GM06990 (cell line): Measurements from ENCODE around the gene DDX1.

Experiments used
- DNase-seq: peaks from one replicate; pipeline ENCODE4 v3.0.0-alpha.2; 2011; ENCODE audit not compliant: insufficient read length; ENCODE audit errors: extremely low read depth
- H3K27me3 ChIP-seq: replicated peaks from 2 replicates; pipeline ENCODE4 v1.6.0; 2011; ENCODE audit warnings: low read length; ENCODE audit not compliant: control insufficient read depth, insufficient read depth
- H3K36me3 ChIP-seq: 2 replicates; pipeline ENCODE4 v1.5.1; 2011; ENCODE audit warnings: low read length; ENCODE audit not compliant: control insufficient read depth, insufficient read depth
- H3K4me3 ChIP-seq: replicated peaks from 2 replicates; pipeline ENCODE4 v1.5.1; 2011; ENCODE audit warnings: low read depth, mild to moderate bottlenecking, control low read depth, low read length
- TF ChIP-seq, protein P1 (sequence below): IDR thresholded peaks from 2 replicates; pipeline ENCODE4 v1.5.1; 2011; ENCODE audit warnings: low read length, control low read depth, mild to moderate bottlenecking, inconsistent platforms; ENCODE audit not compliant: insufficient read depth, poor library complexity, severe bottlenecking

Gene DDX1

DNA sequence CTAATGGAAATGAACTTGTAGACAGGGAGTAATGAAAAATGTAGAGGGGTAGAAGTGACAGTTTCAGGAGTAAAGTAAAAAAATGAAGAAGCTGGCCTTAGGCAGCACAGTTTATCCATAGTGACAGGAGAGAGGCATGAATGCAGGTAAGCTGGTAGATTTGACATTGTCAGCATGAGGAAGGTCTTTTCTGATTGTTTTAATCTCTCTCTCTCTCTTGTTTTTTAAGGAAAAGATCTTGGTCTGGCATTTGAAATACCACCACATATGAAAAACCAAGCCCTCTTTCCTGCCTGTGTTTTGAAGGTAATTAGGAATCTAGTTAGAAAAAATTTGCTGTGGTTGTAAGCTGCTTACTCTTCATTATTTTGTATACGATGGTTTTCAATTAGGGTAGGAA is 14.1 kb downstream of the DDX1 start:
- Histone ChIP-seq H3K36me3 (peaks cover 20% of the 10 kb centered on the region), H3K4me3 (no peak overlapping the region), H3K27me3 (no peaks in the 10 kb centered on the region)
- DNase-seq = no peak
- TF ChIP-seq, protein P1, sequence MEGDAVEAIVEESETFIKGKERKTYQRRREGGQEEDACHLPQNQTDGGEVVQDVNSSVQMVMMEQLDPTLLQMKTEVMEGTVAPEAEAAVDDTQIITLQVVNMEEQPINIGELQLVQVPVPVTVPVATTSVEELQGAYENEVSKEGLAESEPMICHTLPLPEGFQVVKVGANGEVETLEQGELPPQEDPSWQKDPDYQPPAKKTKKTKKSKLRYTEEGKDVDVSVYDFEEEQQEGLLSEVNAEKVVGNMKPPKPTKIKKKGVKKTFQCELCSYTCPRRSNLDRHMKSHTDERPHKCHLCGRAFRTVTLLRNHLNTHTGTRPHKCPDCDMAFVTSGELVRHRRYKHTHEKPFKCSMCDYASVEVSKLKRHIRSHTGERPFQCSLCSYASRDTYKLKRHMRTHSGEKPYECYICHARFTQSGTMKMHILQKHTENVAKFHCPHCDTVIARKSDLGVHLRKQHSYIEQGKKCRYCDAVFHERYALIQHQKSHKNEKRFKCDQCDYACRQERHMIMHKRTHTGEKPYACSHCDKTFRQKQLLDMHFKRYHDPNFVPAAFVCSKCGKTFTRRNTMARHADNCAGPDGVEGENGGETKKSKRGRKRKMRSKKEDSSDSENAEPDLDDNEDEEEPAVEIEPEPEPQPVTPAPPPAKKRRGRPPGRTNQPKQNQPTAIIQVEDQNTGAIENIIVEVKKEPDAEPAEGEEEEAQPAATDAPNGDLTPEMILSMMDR = no peak

DNA sequence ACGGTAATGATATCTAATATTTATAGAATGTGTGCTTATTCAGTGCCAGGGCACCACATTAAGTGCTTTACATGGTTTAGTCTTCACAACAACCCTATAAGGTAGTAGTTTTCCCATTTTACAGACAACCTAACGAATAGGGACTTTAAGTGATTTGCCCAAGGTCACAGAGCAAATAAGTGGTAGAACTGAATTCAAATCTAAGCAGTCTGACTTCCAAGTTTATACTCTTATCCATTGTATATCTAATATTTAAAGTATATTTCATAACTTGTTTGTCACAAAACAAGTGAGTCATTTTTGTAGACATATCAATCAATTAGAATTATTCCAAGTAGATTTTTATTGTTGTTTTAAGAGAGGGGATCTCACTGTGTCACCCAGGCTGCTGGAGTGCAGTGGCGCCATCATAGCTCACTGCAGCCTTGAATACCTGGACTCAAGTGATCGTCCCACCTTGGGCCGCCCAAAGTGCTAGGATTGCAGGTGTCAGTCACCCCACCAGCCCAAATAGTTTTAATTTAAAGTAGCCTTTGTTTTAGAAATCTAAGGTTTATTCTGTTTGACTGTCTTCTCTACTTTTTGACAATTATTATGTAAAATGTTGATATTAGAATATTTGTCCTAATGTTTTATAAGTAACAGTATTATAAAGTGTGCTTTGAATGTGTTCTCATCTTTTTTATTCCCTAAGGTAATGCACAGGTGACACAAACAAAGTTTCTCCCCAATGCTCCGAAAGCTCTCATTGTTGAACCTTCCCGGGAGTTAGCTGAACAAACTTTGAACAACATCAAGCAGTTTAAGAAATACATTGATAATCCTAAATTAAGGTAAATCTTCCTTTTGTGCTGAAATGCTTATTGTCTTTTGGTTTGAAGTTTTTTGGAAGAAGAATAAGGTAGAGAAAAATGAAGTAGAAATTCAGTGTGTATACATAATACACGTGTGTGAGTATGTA is 15.1 kb downstream of the DDX1 start:
- H3K27me3 ChIP-seq = no peaks in the 10 kb centered on the region
- no peak overlapping the region for H3K4me3 ChIP-seq
- TF ChIP-seq, protein P1 = no peak
- peaks cover 16% of the 10 kb centered on the region for H3K36me3 ChIP-seq
- DNase-seq = no peak

DNA sequence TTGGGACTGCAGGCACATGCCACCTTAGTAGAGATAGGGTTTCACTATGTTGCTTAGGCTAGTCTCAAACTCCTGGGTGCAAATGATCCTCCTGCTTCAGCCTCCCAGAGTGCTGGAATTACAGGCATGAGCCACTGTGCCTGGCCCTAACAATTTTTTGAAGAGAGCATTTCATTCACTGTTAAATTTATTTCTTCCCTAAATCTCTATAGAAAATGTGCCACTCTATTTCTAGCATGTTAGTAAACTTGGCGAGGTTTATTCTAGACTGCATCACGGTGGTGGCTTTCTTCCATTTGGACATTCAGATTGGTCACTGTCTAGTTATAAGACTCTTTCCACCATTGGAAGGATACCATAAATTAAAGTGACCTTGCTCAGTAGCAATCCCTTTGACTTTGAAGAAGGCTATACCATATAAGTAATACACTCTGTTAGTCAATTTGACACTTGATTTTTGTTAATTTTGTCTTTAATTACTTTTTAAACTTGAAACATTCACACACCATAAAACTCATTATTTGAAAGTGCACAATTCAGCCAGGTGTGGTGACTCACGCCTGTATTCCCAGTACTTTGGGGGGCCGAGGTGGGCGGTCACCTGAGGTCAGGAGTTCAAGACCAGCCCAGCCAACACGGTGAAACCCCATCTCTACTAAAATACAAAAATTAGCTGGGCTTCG is 16.2 kb downstream of the DDX1 start:
- no peak overlapping the region for H3K4me3 ChIP-seq
- H3K36me3 ChIP-seq = peaks cover 16% of the 10 kb centered on the region
- DNase-seq = no peak
- no peaks in the 10 kb centered on the region for H3K27me3 ChIP-seq
- TF ChIP-seq, protein P1 = no peak

DNA sequence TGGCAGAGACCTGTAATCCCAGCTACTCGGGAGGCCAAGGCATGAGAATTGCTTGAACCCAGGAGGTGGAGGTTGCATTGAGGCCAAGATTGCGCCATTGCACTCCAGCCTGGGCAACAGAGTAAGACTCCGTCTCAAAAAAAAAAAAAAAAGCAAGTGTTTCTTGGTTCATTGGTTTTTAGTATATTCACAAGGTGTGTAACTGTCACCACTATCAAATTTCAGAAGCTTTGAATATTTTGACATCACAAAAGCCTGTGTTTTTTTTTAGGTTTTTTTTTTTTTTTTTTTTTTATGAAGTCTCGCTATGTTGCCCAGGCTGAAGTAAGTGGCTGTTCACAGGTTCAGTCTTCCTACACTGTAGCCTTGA is 16.7 kb downstream of the DDX1 start:
- no peak overlapping the region for H3K4me3 ChIP-seq
- TF ChIP-seq, protein P1 = no peak
- DNase-seq = no peak
- peaks cover 16% of the 10 kb centered on the region for H3K36me3 ChIP-seq
- H3K27me3 ChIP-seq = no peaks in the 10 kb centered on the region

DNA sequence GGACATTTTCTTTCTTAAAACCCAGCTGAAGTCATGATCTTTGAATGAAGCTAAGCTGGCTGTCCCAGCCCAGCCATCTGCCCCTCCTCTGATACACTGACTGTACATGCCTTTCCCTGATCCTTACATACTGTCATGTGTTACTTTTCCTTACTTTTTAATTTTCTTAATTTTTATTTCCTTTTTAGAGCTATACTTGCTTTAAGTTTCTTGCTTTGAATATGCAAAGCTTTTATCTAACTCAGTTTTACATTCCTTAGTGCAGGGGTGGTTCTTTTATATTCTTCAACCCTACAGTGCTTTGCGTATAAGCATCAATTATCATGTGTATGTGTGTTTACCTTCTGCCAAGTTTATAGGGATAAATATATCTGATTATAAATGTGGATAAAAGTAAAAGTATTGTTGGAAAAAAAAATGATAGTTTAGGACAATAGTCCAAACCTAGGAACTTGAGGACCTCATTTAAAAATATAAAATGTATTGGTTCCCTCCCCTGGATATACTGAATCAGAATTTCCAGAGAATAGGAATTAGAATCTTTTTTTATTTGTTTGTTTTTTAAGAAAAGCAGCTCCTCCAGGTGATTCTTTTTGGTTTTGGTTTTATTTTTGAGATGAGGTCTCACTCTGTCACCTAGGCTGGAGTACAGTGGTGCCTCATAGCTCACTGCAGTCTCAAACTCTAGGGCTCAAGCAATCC is 17.8 kb downstream of the DDX1 start:
- Histone ChIP-seq H3K4me3 (no peak overlapping the region), H3K36me3 (peaks cover 16% of the 10 kb centered on the region), H3K27me3 (no peaks in the 10 kb centered on the region)
- TF ChIP-seq, protein P1 = no peak
- no peak for DNase-seq
